Measurements from ENCODE around the gene TOMM70. TPM values are rescaled to one million over a fixed set of nuclear protein-coding genes. Genes with fewer than 3 reads are reported as not detected.
"Not testable (repeated sequence)": the region's sequence is repeated elsewhere in the genome, so short reads cannot be mapped to it uniquely, and the experiment has no call there.

TOMM70 gene
- total RNA-seq, 4 donors from 2014 or later: 51.9 to 58.0 (median 53.5) TPM

DNA sequence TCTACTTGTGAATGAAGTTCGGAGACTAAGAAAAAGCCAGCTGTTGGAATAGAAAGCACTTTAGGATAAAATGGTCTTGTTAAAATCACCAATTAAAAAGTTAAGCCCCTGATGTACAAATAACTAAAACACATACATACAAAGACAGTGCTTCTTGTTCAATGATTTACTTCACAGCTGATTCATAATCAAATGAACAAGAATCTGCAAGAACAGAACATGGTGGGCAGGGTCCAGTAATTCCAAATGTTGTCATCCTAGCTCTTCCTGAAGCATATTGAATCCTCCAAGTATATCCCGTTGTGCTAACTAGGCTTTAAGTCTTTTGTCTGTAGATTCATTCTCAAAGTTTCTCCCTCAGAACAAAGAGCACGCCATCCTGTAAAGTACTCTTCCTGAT lies 41.9 kb downstream of the TOMM70 start:
- intact Hi-C loops (cut with DNase I): no loop called here
- peaks cover 0 to 6% of the 10 kb centered on the region in 2 donors for H3K4me1 ChIP-seq
- H3K27me3 ChIP-seq: no peaks in the 10 kb centered on the region
- no peaks in the 10 kb centered on the region for H3K9me3 ChIP-seq
- no peak for DNase-seq
- H3K36me3 ChIP-seq: peaks cover 22 to 25% of the 10 kb centered on the region in 2 donors
- no peak for TF ChIP-seq POLR2A (IDR thresholded peaks at IDR 0.05)
- TF ChIP-seq, protein P1, sequence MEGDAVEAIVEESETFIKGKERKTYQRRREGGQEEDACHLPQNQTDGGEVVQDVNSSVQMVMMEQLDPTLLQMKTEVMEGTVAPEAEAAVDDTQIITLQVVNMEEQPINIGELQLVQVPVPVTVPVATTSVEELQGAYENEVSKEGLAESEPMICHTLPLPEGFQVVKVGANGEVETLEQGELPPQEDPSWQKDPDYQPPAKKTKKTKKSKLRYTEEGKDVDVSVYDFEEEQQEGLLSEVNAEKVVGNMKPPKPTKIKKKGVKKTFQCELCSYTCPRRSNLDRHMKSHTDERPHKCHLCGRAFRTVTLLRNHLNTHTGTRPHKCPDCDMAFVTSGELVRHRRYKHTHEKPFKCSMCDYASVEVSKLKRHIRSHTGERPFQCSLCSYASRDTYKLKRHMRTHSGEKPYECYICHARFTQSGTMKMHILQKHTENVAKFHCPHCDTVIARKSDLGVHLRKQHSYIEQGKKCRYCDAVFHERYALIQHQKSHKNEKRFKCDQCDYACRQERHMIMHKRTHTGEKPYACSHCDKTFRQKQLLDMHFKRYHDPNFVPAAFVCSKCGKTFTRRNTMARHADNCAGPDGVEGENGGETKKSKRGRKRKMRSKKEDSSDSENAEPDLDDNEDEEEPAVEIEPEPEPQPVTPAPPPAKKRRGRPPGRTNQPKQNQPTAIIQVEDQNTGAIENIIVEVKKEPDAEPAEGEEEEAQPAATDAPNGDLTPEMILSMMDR (IDR thresholded peaks at IDR 0.05): no peak
- WGBS, 2 donors: 95 to 96% methylated on average over 3 of the region's 3 CpGs
- no peak overlapping the region for H3K27ac ChIP-seq
- H3K4me3 ChIP-seq (replicated peaks in 1 of 3): no peak overlapping the region

DNA sequence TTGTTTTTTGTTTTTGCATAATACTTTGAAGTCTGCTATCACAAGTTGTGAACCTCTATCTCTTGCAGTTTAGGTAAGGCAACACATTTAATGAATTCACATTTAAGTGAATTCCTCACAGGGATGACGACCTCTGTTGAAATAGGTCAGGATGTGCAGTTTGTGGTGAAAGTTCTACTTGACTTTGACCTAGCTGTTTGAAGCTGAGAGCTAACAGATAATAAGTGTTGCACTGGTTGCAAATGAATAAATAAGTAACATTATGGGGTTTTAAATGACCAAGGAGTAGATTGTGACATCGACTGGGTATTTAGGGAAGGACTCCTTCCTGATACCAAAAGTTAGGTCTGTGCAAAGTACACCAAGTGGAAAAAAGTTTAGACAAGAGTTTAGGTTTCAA lies 42.5 kb downstream of the TOMM70 start:
- WGBS, 2 donors: 81 to 83% methylated on average over 2 of the region's 2 CpGs
- Histone ChIP-seq H3K27me3 (no peaks in the 10 kb centered on the region), H3K36me3 (peaks cover 23 to 24% of the 10 kb centered on the region in 2 donors), H3K27ac (no peak overlapping the region), H3K4me3 (replicated peaks in 1 of 3) (no peak overlapping the region), H3K4me1 (peaks cover 0 to 6% of the 10 kb centered on the region in 2 donors), H3K9me3 (no peaks in the 10 kb centered on the region)
- intact Hi-C loops (cut with DNase I): no loop called here
- no peak for DNase-seq
- TF ChIP-seq, protein P1 (IDR thresholded peaks at IDR 0.05): no peak
- TF ChIP-seq POLR2A (IDR thresholded peaks at IDR 0.05): no peak

DNA sequence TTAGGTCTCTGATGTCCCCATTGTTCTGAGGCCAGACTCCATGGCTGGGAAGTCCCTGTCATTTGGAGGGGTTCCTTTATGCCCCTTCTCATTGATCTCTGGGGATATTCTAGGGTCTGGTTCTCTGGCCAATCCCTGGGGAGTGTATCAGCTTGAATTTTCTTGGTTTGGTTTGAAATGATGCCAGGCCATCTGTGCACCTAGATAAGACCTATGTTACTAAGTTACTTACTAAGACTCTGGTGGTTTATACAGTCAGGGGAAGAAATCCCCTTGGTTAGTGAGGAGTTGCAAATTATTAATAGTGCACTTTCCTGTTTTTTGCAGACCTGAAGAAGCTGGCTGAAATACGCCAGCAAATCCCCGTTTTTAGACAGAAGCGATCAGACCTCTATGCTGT lies 46.0 kb downstream of the TOMM70 start:
- 97 to 98% methylated on average over 3 of the region's 3 CpGs for WGBS, 2 donors
- Histone ChIP-seq H3K27ac (no peak overlapping the region), H3K4me3 (replicated peaks in 1 of 3) (no peak overlapping the region), H3K36me3 (peaks cover 29 to 38% of the 10 kb centered on the region in 2 donors), H3K9me3 (no peaks in the 10 kb centered on the region), H3K27me3 (no peaks in the 10 kb centered on the region), H3K4me1 (peaks cover 0 to 6% of the 10 kb centered on the region in 2 donors)
- intact Hi-C loops (cut with DNase I): no loop called here
- TF ChIP-seq, protein P1 (IDR thresholded peaks at IDR 0.05): no peak
- no peak for TF ChIP-seq POLR2A (IDR thresholded peaks at IDR 0.05)
- DNase-seq: no peak

DNA sequence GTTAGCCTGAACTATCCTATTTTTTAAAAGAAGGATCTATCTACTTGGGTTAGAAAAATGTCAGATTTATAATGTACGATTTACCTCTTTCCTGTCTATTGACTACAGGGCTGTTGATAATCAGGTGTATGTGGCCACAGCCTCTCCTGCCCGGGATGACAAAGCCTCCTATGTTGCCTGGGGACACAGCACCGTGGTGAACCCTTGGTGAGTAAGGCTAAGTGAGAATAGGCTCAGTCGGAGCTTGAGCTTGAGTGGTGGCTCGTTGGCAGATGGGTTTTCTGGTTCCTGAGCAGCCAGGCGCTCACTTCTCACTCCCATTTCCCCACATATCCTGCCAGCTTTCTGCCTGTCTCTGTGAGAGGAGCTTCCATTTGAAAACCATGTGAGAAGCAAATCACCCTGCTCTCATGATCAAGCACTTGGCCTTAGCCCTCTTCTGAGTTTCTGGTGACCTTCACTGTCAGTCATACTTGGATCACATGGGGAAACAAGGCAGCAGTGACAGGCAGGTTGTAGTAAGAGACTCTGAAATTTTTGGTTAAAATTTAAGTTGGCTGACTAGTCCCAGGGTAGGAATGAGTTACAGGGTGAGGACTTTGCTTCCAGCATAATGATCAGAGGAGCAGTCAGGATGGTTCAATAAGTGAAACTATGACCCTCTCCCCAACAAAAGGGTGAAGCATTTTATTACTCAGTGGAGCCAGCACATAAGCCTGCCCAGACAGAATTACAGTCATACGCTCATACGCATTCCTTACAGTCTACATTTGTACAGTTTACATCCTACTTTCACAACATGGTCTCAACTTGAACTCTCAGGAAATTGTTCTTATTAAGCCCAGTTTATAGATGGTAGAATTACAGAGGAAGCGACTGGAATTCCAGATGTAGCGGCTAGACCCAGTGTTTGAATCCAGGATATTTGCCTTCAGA lies 48.3 kb downstream of the TOMM70 start:
- DNase-seq: no peak
- intact Hi-C loops (cut with DNase I): no loop called here
- Histone ChIP-seq H3K27ac (no peak overlapping the region), H3K36me3 (peaks cover 42 to 50% of the 10 kb centered on the region in 2 donors), H3K27me3 (no peaks in the 10 kb centered on the region), H3K4me3 (replicated peaks in 1 of 3) (no peak overlapping the region), H3K4me1 (no peaks in the 10 kb centered on the region), H3K9me3 (no peaks in the 10 kb centered on the region)
- 97% methylated on average over 8 to 10 of the region's 10 CpGs for WGBS, 2 donors
- TF ChIP-seq, protein P1 (IDR thresholded peaks at IDR 0.05): no peak
- no peak for TF ChIP-seq POLR2A (IDR thresholded peaks at IDR 0.05)

DNA sequence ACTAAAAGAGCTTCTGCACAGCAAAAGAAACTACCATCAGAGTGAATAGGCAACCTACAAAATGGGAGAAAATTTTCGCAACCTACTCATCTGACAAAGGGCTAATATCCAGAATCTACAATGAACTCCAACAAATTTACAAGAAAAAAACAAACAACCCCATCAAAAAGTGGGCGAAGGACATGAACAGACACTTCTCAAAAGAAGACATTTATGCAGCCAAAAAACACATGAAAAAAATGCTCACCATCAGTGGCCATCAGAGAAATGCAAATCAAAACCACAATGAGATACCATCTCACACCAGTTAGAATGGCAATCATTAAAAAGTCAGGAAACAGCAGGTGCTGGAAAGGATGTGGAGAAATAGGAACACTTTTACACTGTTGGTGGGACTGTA lies 49.1 kb downstream of the TOMM70 start:
- H3K27me3 ChIP-seq; H3K9me3 ChIP-seq; intact Hi-C loops (cut with DNase I); H3K4me1 ChIP-seq; DNase-seq; H3K27ac ChIP-seq; H3K4me3 ChIP-seq (replicated peaks in 1 of 3): not testable (repeated sequence)
- peaks cover 42 to 50% of the 10 kb centered on the region in 2 donors for H3K36me3 ChIP-seq
- 100% methylated on average over 2 of the region's 2 CpGs for WGBS, 2 donors

Data from thyroid gland (tissue), 4 donors.